Measurements from ENCODE around the gene FGF14.

Gene FGF14

DNA sequence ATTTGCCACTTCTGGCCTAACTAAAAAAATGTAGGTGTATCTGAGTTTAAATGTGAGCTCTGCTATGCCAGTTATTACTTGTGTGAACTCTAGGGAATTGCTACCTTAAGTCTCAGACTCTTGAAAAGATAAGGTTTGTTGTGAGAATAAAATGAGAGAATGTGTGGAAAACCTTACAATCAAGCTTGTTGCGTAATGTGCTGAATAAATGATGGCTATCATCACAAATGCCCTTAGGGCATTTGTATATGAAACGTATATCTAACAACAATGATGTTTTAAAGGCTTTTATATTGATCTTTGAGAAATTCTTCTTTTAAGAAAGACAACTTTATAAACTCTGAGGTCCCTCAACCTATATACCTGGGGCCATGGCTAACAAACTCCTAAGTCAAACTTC lies 564.6 kb downstream of the FGF14 start:
- no peak for TF ChIP-seq CTCF (IDR thresholded peaks at IDR 0.05; ENCODE audit: insufficient read depth, low read length, poor library complexity, severe bottlenecking)
- Histone ChIP-seq H3K36me3 (ENCODE audit: control insufficient read depth, insufficient read depth, low read length) (no peaks in the 10 kb centered on the region), H3K4me3 (replicated peaks; ENCODE audit: low read depth, low read length) (no peak overlapping the region), H3K27me3 (replicated peaks; ENCODE audit: control insufficient read depth, insufficient read depth, low read length) (no peaks in the 10 kb centered on the region)
- no peak for DNase-seq (ENCODE audit: extremely low read depth, insufficient read length)

- DNase-seq (ENCODE audit: extremely low read depth, insufficient read length) = no peak
- H3K27me3 ChIP-seq (replicated peaks; ENCODE audit: control insufficient read depth, insufficient read depth, low read length) = no peaks in the 10 kb centered on the region
- no peak for TF ChIP-seq CTCF (IDR thresholded peaks at IDR 0.05; ENCODE audit: insufficient read depth, low read length, poor library complexity, severe bottlenecking)
These were observed 565.9 kb downstream of the FGF14 start for GRCh38 chr13:101835920-101836319.

DNA sequence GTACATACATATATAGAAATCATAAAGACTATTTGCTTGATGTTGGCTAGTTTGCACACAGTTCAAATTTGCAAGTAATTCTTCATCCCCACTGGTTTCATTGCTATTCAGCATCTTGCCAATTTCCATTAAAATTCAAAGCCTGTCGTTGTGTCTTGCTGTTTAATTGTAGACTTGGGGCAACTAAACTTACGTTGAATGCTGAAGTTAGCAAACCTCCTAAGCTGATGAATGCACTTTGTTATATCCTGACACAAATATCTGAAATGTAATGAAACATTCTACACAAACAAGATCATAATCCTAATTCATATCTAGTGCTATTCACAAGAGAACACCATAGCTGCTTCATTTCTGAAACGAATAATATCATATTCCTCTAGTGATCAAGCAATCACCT lies 568.2 kb downstream of the FGF14 start:
- TF ChIP-seq CTCF (IDR thresholded peaks at IDR 0.05; ENCODE audit: insufficient read depth, low read length, poor library complexity, severe bottlenecking) = no peak
- Histone ChIP-seq H3K27me3 (replicated peaks; ENCODE audit: control insufficient read depth, insufficient read depth, low read length) (no peaks in the 10 kb centered on the region), H3K4me3 (replicated peaks; ENCODE audit: low read depth, low read length) (no peak overlapping the region)

More at GRCh38 chr13:101835920-101836319, 565.9 kb downstream of the FGF14 start:
- no peaks in the 10 kb centered on the region for H3K36me3 ChIP-seq (ENCODE audit: control insufficient read depth, insufficient read depth, low read length)
- no peak overlapping the region for H3K4me3 ChIP-seq (replicated peaks; ENCODE audit: low read depth, low read length)

DNA sequence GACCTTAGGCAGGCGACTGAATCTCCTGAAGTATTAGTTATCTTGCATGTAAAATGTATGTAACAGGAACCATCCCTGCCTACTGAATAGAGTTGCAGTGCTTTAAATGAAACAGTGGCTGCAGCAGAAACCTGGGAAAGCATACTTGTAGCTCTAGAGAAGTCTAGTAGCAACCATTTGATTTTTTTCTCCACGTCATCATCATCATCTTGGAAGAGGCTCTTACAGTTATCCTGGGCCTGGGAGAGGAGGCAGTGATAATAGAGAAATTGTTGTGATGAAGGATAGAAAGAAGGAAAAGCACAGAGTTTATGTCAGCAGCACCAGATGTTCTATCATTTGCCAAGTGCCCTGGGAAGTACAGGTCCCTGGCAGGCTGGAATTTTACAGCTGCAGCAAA lies 571.8 kb downstream of the FGF14 start:
- no peak for TF ChIP-seq CTCF (IDR thresholded peaks at IDR 0.05; ENCODE audit: insufficient read depth, low read length, poor library complexity, severe bottlenecking)
- H3K27me3 ChIP-seq (replicated peaks; ENCODE audit: control insufficient read depth, insufficient read depth, low read length) = no peaks in the 10 kb centered on the region

More for the DNA sequence above, 568.2 kb downstream of the FGF14 start:
- no peak for DNase-seq (ENCODE audit: extremely low read depth, insufficient read length)
- H3K36me3 ChIP-seq (ENCODE audit: control insufficient read depth, insufficient read depth, low read length) = no peaks in the 10 kb centered on the region

DNA sequence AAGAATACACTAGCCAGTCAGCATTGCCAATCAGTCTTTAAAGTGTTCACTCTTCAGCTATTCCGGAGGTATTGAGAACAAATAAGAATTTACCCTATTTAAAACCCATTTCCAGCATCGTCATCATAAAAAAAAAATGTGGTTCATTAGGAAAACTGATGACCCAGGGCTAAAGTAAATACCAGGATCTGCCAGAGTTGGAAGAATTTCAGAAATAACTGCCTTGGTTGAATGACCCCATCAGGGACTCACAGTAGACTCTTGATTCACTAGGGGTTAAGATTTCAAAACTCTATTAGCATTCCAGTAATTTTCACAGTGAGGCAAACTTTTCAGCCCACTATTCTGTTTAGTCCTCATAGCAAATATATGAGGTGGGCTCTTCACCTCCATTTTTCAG lies 572.4 kb downstream of the FGF14 start:
- no peak overlapping the region for H3K4me3 ChIP-seq (replicated peaks; ENCODE audit: low read depth, low read length)
- H3K36me3 ChIP-seq (ENCODE audit: control insufficient read depth, insufficient read depth, low read length) = no peaks in the 10 kb centered on the region
- no peaks in the 10 kb centered on the region for H3K27me3 ChIP-seq (replicated peaks; ENCODE audit: control insufficient read depth, insufficient read depth, low read length)
- no peak for DNase-seq (ENCODE audit: extremely low read depth, insufficient read length)
- no peak for TF ChIP-seq CTCF (IDR thresholded peaks at IDR 0.05; ENCODE audit: insufficient read depth, low read length, poor library complexity, severe bottlenecking)

More for the DNA sequence above, 571.8 kb downstream of the FGF14 start:
- H3K4me3 ChIP-seq (replicated peaks; ENCODE audit: low read depth, low read length) = no peak overlapping the region
- H3K36me3 ChIP-seq (ENCODE audit: control insufficient read depth, insufficient read depth, low read length) = no peaks in the 10 kb centered on the region
- DNase-seq (ENCODE audit: extremely low read depth, insufficient read length) = no peak

GRCh38 chr13:101828119-101828518 lies 573.7 kb downstream of the FGF14 start:
- no peak for TF ChIP-seq CTCF (IDR thresholded peaks at IDR 0.05; ENCODE audit: insufficient read depth, low read length, poor library complexity, severe bottlenecking)
- H3K36me3 ChIP-seq (ENCODE audit: control insufficient read depth, insufficient read depth, low read length) = no peaks in the 10 kb centered on the region
- H3K27me3 ChIP-seq (replicated peaks; ENCODE audit: control insufficient read depth, insufficient read depth, low read length) = no peaks in the 10 kb centered on the region
- no peak for DNase-seq (ENCODE audit: extremely low read depth, insufficient read length)
- H3K4me3 ChIP-seq (replicated peaks; ENCODE audit: low read depth, low read length) = no peak overlapping the region
